ENCODE measurements around the gene CYTH1.

The CYTH1 gene

DNA sequence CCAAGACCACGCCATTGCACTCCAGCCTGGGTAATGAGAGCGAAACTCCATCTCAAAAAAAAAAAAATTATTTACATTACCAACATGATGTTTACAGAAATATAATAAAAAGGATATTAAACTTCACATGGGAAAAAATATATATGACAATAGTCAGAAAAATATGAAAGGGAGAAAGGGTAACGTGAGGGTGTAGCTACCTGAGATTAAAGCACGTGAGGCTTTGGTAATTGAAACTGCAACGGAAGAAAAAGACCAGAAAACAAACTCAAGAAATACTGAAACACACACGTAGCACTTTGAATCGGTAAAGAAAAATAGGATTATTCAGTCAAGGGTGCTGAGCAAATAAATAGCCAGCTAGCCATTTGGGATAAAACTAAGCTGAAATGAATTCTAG is 53.6 kb downstream of the CYTH1 start:
- no peaks in the 10 kb centered on the region for H3K27me3 ChIP-seq (ENCODE audit: low read depth, low read length)
- no peaks in the 10 kb centered on the region for H3K9me3 ChIP-seq (ENCODE audit: control insufficient read depth in 1 of 2, low read length in 2 of 2)
- no peaks in the 10 kb centered on the region for H3K36me3 ChIP-seq (ENCODE audit: control insufficient read depth in 1 of 2, insufficient read depth in 2 of 2, low read length in 2 of 2)
- no peak overlapping the region for H3K4me3 ChIP-seq (ENCODE audit: low read depth in 1 of 2, low read length in 2 of 2)
- H3K4me1 ChIP-seq (ENCODE audit: control insufficient read depth in 1 of 2, insufficient read depth in 2 of 2, low read length in 2 of 2) = peaks cover 9 to 34% of the 10 kb centered on the region in 2 donors
- no peak overlapping the region for H3K27ac ChIP-seq (ENCODE audit: low read length)

GRCh38 chr17:78727476-78728229 is 54.4 kb downstream of the CYTH1 start:
- Histone ChIP-seq H3K27ac (ENCODE audit: low read length) (no peak overlapping the region), H3K4me3 (ENCODE audit: low read depth in 1 of 2, low read length in 2 of 2) (no peak overlapping the region), H3K27me3 (ENCODE audit: low read depth, low read length) (no peaks in the 10 kb centered on the region), H3K36me3 (ENCODE audit: control insufficient read depth in 1 of 2, insufficient read depth in 2 of 2, low read length in 2 of 2) (no peaks in the 10 kb centered on the region), H3K9me3 (ENCODE audit: control insufficient read depth in 1 of 2, low read length in 2 of 2) (no peaks in the 10 kb centered on the region), H3K4me1 (ENCODE audit: control insufficient read depth in 1 of 2, insufficient read depth in 2 of 2, low read length in 2 of 2) (peaks cover 9 to 35% of the 10 kb centered on the region in 2 donors)

DNA sequence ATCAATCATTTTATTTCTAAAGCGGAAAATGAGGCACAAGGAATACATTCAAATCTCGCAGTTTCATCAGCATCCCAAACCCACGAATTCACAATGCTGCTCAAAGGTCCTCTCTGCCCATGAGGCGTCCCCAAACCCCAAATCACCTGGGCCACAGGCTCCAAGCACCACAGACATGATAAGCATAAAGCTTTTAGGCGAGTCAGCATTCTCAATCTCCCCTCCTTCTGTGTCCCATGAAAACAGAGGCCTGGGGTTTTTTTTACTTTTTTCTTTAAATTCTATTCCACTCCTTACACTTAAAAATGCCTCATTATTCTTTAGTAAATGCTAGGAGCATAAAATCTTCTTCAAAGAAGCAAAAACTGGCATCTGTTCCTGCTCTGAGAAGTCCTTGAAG is 55.0 kb downstream of the CYTH1 start:
- H3K27me3 ChIP-seq (ENCODE audit: low read depth, low read length) = no peaks in the 10 kb centered on the region
- no peaks in the 10 kb centered on the region for H3K36me3 ChIP-seq (ENCODE audit: control insufficient read depth in 1 of 2, insufficient read depth in 2 of 2, low read length in 2 of 2)
- no peak overlapping the region for H3K27ac ChIP-seq (ENCODE audit: low read length)
- H3K9me3 ChIP-seq (ENCODE audit: control insufficient read depth in 1 of 2, low read length in 2 of 2) = no peaks in the 10 kb centered on the region
- H3K4me3 ChIP-seq (ENCODE audit: low read depth in 1 of 2, low read length in 2 of 2) = no peak overlapping the region
- peaks cover 9 to 38% of the 10 kb centered on the region in 2 donors for H3K4me1 ChIP-seq (ENCODE audit: control insufficient read depth in 1 of 2, insufficient read depth in 2 of 2, low read length in 2 of 2)

DNA sequence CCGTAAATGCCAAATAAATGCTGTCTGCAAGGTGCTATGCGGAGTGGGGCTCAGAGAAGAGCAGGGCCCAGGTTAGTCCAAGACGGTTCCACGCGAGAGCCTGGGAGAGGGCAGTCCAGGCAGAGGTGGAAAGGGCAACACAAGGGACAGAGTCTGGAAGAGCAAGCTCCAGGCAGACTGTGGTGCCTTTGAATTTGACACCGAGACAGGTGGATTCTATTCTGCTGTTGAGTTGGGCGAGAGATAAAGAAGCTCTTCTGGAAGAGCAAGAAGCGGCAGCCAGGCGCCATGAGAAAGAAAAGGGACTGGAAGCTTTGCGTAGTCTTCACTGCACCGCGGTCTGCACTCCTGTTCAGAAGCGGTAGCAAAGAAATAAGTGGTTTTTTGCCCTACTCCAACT is 55.6 kb downstream of the CYTH1 start:
- Histone ChIP-seq H3K4me1 (ENCODE audit: control insufficient read depth in 1 of 2, insufficient read depth in 2 of 2, low read length in 2 of 2) (peaks cover 9 to 43% of the 10 kb centered on the region in 2 donors), H3K27ac (ENCODE audit: low read length) (no peak overlapping the region), H3K4me3 (ENCODE audit: low read depth in 1 of 2, low read length in 2 of 2) (no peak overlapping the region)

GRCh38 chr17:78725448-78726021 is 56.5 kb downstream of the CYTH1 start:
- H3K36me3 ChIP-seq (ENCODE audit: control insufficient read depth in 1 of 2, insufficient read depth in 2 of 2, low read length in 2 of 2) = no peaks in the 10 kb centered on the region
- H3K9me3 ChIP-seq (ENCODE audit: control insufficient read depth in 1 of 2, low read length in 2 of 2) = no peaks in the 10 kb centered on the region
- H3K4me3 ChIP-seq (ENCODE audit: low read depth in 1 of 2, low read length in 2 of 2) = no peak overlapping the region
- H3K4me1 ChIP-seq (ENCODE audit: control insufficient read depth in 1 of 2, insufficient read depth in 2 of 2, low read length in 2 of 2) = peaks cover 6 to 46% of the 10 kb centered on the region in 2 donors
- peak overlapping the region; percentile 14 for H3K27ac ChIP-seq (ENCODE audit: low read length)
- H3K27me3 ChIP-seq (ENCODE audit: low read depth, low read length) = no peaks in the 10 kb centered on the region

More for the DNA sequence above, 55.6 kb downstream of the CYTH1 start:
- H3K36me3 ChIP-seq (ENCODE audit: control insufficient read depth in 1 of 2, insufficient read depth in 2 of 2, low read length in 2 of 2) = no peaks in the 10 kb centered on the region
- no peaks in the 10 kb centered on the region for H3K27me3 ChIP-seq (ENCODE audit: low read depth, low read length)
- no peaks in the 10 kb centered on the region for H3K9me3 ChIP-seq (ENCODE audit: control insufficient read depth in 1 of 2, low read length in 2 of 2)

DNA sequence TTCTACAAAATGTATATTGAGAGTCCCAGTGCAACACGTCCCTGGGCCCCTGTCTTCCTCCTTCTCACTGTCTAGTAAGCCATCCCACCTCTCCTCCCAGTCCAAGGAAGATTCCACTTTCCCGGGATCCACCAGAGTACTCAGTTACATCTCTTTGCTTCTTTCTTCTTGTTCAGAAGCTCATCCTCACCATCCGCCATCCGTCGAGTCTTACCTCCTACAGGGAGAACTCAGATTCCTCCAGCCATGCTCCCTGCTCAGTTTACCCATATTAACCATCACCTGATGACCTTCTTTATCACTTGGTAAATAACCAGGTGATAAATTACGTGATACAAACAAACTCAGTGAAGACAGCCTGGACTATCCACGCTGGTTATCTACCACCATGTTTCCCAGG is 57.1 kb downstream of the CYTH1 start:
- peaks cover 6 to 50% of the 10 kb centered on the region in 2 donors for H3K4me1 ChIP-seq (ENCODE audit: control insufficient read depth in 1 of 2, insufficient read depth in 2 of 2, low read length in 2 of 2)
- no peaks in the 10 kb centered on the region for H3K9me3 ChIP-seq (ENCODE audit: control insufficient read depth in 1 of 2, low read length in 2 of 2)
- H3K27me3 ChIP-seq (ENCODE audit: low read depth, low read length) = no peaks in the 10 kb centered on the region
- H3K4me3 ChIP-seq (ENCODE audit: low read depth in 1 of 2, low read length in 2 of 2) = no peak overlapping the region
- peak overlapping the region; percentile 14 for H3K27ac ChIP-seq (ENCODE audit: low read length)
- no peaks in the 10 kb centered on the region for H3K36me3 ChIP-seq (ENCODE audit: control insufficient read depth in 1 of 2, insufficient read depth in 2 of 2, low read length in 2 of 2)

DNA sequence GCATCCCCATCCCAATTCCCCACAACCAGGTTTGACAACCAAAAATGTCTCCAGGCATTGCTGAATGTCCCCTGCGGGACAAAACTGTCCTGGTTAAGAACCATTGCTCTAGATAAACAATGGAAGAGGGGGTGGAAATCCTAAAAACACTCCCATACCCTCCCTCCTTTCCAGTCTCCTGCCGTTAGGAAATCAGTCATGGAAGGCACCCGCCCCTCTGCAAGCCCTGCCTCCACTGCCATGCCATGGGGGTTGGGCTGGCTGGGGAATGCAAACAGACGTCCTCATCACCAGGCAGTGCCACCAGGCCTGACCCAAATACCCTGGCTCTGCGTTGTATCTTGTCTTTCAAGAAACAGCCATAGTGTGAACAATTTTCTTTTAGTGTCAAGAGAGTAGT is 57.5 kb downstream of the CYTH1 start:
- no peak overlapping the region for H3K4me3 ChIP-seq (ENCODE audit: low read depth in 1 of 2, low read length in 2 of 2)
- no peaks in the 10 kb centered on the region for H3K36me3 ChIP-seq (ENCODE audit: control insufficient read depth in 1 of 2, insufficient read depth in 2 of 2, low read length in 2 of 2)
- H3K27me3 ChIP-seq (ENCODE audit: low read depth, low read length) = no peaks in the 10 kb centered on the region
- no peak overlapping the region for H3K27ac ChIP-seq (ENCODE audit: low read length)
- peaks cover 6 to 54% of the 10 kb centered on the region in 2 donors for H3K4me1 ChIP-seq (ENCODE audit: control insufficient read depth in 1 of 2, insufficient read depth in 2 of 2, low read length in 2 of 2)
- H3K9me3 ChIP-seq (ENCODE audit: control insufficient read depth in 1 of 2, low read length in 2 of 2) = no peaks in the 10 kb centered on the region

DNA sequence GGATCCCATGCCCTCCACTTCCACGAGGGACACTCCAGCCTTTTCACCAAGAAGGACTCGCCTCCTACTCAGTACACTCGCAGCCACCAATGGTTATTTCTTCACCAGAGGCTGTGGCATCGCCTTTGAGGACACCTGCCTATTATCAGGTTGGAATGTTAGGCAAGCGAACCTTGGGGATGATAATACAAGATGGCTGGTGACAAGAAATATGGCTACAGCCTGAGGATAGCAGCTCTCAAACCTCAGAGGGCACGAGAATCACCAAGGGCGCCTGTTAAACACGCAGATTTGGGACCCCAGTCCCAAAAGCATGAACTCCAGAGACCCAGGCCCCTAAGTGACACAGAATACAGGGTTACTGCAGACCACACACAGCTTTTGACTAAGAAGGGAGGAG is 58.1 kb downstream of the CYTH1 start:
- peaks cover 10 to 60% of the 10 kb centered on the region in 2 donors for H3K4me1 ChIP-seq (ENCODE audit: control insufficient read depth in 1 of 2, insufficient read depth in 2 of 2, low read length in 2 of 2)
- no peaks in the 10 kb centered on the region for H3K27me3 ChIP-seq (ENCODE audit: low read depth, low read length)
- H3K36me3 ChIP-seq (ENCODE audit: control insufficient read depth in 1 of 2, insufficient read depth in 2 of 2, low read length in 2 of 2) = no peaks in the 10 kb centered on the region
- H3K27ac ChIP-seq (ENCODE audit: low read length) = peak overlapping the region; percentile 10
- H3K9me3 ChIP-seq (ENCODE audit: control insufficient read depth in 1 of 2, low read length in 2 of 2) = no peaks in the 10 kb centered on the region
- H3K4me3 ChIP-seq (ENCODE audit: low read depth in 1 of 2, low read length in 2 of 2) = peak overlapping the region; percentile 66 to 77

DNA sequence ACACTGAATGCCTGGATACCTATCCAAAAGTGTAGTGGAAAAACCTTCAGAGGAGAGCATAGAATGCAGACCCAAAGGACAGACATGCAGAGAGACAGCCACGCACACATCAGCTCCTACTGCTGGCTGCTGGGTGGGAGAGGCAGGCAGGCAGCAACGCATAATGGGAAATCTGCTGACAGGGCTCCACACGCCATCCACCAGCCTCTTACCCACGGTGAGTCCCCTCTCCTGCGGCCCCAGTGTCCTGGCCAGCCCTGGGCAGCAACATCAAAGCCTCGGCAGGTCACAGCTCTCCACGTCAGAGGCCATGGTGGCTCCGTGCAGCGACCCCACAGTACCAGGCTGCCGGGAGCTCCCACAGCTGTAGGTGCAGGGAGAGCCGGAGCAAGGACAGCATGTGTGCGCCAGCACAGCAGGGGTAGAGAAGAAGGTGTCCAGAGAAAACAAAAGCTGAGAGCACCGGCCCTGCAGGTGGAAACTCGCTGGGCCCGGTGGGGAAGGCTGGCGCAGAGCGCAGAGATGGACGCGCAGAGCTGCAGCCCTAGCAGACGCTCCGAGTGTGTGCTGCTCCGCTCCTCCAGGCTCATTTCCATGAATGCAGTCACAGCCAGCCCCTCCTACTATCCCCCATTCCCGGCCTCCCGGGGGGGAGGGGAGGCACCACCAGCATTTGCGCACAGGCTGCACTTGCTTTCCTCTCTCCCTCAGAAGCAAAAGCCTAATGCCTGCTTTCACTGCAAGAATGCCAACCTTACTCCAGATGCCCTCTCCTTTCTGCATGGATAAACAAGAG is 58.9 kb downstream of the CYTH1 start:
- Histone ChIP-seq H3K27ac (ENCODE audit: low read length) (peak overlapping the region; percentile 40), H3K4me3 (ENCODE audit: low read depth in 1 of 2, low read length in 2 of 2) (peak overlapping the region; percentile 66 to 77), H3K9me3 (ENCODE audit: control insufficient read depth in 1 of 2, low read length in 2 of 2) (no peaks in the 10 kb centered on the region), H3K4me1 (ENCODE audit: control insufficient read depth in 1 of 2, insufficient read depth in 2 of 2, low read length in 2 of 2) (peaks cover 17 to 68% of the 10 kb centered on the region in 2 donors), H3K27me3 (ENCODE audit: low read depth, low read length) (no peaks in the 10 kb centered on the region), H3K36me3 (ENCODE audit: control insufficient read depth in 1 of 2, insufficient read depth in 2 of 2, low read length in 2 of 2) (no peaks in the 10 kb centered on the region)

- no peaks in the 10 kb centered on the region for H3K27me3 ChIP-seq (ENCODE audit: low read depth, low read length)
- peaks cover 24 to 75% of the 10 kb centered on the region in 2 donors for H3K4me1 ChIP-seq (ENCODE audit: control insufficient read depth in 1 of 2, insufficient read depth in 2 of 2, low read length in 2 of 2)
- no peaks in the 10 kb centered on the region for H3K36me3 ChIP-seq (ENCODE audit: control insufficient read depth in 1 of 2, insufficient read depth in 2 of 2, low read length in 2 of 2)
- H3K9me3 ChIP-seq (ENCODE audit: control insufficient read depth in 1 of 2, low read length in 2 of 2) = no peaks in the 10 kb centered on the region
- H3K4me3 ChIP-seq (ENCODE audit: low read depth in 1 of 2, low read length in 2 of 2) = peak overlapping the region; percentile 66 to 77
- peak overlapping the region; percentile 40 for H3K27ac ChIP-seq (ENCODE audit: low read length)
Observed at GRCh38 chr17:78722246-78722761, 59.8 kb downstream of the CYTH1 start.

- Histone ChIP-seq H3K4me1 (ENCODE audit: control insufficient read depth in 1 of 2, insufficient read depth in 2 of 2, low read length in 2 of 2) (peaks cover 42 to 83% of the 10 kb centered on the region in 2 donors), H3K27me3 (ENCODE audit: low read depth, low read length) (no peaks in the 10 kb centered on the region), H3K27ac (ENCODE audit: low read length) (no peak overlapping the region)
Observed at GRCh38 chr17:78719630-78720298, 62.3 kb downstream of the CYTH1 start.

More at GRCh38 chr17:78719630-78720298, 62.3 kb downstream of the CYTH1 start:
- Histone ChIP-seq H3K36me3 (ENCODE audit: control insufficient read depth in 1 of 2, insufficient read depth in 2 of 2, low read length in 2 of 2) (no peaks in the 10 kb centered on the region), H3K9me3 (ENCODE audit: control insufficient read depth in 1 of 2, low read length in 2 of 2) (no peaks in the 10 kb centered on the region), H3K4me3 (ENCODE audit: low read depth in 1 of 2, low read length in 2 of 2) (no peak overlapping the region)

Data from muscle layer of duodenum (tissue), 2 donors.